HG03342 (cell line): Measurements from ENCODE around the gene RAD9A.

Experiments used
- ATAC-seq: cut with Tn5 transposase; IDR thresholded peaks from one replicate; pipeline ENCODE4 v1.9.1; 2021; ENCODE audit warnings: mild to moderate bottlenecking, moderate library complexity; ENCODE audit not compliant: unreplicated experiment

Gene RAD9A

DNA sequence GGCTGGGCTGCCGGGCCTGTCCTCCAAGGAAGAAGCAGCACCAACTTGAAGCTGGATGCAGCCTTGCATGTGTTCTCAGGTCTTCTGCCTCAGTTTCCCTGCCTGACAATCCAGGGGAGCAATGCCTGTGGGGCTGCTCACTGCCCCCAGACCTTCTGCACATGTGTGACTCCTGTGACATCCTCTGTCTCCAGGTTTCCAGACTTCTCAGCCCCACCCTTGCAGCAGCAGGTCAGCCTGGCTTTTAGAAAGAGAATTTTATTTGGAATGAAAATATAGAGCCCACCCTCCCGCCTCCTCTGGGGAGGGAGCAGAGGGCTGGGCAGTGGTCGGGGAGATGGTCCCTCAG is 46.0 kb downstream of the RAD9A start:
- ATAC-seq, result no peak

DNA sequence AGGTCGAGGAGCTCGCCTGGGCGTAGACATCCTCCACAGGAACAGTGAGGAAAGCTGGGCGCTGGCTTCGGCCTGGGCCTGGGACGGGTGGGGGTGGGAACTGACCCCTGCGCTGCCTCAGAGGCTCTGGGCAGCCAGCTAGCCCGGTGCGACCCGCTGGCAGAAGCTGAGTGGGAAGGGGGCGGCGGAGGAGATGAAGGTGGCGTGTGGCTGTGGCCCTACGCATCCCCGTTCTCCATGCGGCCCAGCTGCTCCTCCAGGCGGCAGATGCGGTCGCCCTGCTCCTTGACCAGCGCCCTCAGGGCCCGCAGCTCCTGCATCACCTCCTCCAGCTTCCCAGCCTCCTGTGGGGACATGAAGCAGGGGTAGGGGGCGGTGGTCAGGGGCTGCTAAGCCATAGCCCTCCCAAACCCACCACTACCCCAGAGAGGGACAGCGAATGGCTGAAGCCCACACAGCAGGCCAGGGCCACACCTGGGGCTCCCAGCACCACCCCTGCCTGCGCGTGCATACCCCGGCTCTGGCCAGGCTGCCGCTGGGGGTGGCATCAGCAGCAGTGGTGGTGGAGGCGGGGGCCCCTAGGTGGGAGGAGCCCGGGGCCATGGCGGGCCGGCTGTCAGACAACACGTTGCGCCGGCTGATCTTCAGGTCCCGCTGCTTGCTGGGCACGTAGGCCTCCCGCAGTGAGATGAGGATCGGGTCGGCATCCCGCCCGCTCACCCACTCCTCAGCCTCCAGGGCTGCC is 46.5 kb downstream of the RAD9A start:
- no peak for ATAC-seq

DNA sequence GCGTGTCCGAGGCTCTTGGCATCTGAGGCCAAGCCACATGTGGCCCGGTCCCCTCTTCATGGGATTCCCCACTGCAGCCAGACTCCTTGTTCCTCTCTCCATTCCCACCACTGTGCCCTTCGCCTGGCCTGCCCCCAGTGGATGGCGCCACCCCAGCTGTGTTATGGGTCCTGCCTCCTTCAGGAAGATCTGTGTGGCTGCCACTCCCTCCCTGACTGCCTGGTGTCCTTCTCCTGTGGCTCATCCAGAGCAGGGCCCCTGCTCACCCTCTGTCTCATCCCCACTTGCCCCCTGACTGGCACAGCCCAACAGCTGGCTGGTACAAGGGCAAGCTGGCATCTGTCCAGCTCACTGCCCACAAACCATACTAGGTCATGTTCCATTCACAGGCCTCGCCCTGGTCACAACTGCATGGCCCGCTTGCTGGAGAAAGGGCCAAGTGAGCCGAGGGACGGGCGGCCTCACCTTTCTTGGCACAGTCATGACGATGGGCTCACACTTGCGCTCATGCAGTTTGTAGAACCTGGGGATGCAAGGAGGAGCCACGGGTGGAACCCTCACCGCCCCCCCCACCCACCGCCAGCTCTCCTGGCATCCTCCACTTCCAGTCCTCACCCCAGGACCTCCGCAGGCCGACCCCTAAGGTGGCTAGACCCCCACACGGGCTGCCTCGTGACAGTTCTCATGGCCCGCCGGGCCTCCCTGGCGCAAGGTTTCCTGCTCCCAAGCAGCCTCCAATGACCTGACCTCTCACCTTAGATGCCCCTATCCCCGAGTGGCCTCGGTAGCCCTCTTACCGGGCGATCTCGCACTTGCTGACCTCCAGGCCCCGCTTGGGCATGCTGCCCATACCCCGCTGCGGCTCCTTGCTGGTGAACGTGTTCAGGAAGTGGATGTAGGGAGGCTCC is 47.8 kb downstream of the RAD9A start:
- no peak for ATAC-seq

DNA sequence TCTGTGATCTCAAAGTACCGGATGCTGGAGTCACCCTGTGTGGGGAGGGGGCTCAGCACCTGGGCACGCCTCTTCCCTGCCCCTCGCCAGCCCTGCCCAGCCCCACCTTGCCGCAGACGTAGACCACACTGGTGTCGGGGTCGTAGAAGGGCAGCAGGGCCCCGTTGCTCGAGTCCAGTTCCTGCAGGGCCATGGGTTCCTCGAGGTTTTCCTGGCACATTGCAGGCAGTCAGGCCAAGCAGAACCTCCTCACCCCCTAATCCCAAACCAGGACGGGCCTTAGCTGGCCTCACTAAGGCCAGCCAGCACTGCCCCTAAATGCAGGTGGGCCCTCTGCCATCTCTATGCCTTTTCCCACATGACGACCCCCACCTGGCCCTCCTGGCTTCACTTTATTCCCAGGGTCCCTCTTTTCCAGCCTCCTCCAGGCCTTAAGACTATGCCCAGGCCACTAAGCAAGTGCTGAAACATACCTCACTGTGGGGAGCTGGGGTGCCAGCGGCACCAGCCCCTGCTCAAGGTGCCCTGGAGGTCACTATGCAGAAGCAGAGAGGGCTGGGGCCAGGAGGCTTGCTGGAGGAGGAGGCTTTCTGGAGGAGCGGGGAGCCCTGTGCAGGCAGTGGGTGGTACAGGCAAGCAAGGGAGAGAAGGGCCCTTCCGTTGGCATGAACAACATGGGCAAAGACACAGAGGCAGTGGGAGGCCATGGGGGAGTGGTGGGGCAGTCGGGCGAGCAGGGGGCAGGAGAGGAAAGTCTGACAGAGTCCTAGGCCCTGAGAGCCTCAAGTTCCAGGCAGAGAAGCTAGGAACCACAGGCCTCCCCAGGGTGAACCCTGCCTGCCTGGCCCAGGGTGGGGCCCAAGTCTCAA is 48.7 kb downstream of the RAD9A start:
- no peak for ATAC-seq

DNA sequence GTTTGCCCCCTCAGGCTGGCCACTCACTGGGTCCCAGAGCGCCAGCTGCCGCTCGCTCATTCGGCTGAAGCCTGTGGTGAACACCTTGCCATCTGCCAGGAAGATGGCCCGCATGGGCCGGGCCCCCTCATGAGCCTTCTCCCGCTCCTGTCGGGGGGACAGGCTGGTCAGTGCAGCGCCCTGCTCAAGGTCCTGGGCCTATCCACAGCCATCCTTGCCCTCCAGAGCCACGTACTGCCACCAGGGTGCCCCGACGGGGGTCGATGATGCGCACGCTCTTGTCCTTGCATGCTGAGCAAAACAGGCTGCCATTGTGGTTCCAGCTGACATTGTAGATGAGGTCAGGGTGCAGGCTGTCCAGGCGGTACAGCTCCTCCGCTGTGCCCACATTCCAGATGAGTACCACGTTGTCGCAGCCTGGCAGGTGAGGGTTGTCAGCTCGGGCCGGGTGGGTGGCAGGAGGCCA is 49.3 kb downstream of the RAD9A start:
- ATAC-seq, result no peak

DNA sequence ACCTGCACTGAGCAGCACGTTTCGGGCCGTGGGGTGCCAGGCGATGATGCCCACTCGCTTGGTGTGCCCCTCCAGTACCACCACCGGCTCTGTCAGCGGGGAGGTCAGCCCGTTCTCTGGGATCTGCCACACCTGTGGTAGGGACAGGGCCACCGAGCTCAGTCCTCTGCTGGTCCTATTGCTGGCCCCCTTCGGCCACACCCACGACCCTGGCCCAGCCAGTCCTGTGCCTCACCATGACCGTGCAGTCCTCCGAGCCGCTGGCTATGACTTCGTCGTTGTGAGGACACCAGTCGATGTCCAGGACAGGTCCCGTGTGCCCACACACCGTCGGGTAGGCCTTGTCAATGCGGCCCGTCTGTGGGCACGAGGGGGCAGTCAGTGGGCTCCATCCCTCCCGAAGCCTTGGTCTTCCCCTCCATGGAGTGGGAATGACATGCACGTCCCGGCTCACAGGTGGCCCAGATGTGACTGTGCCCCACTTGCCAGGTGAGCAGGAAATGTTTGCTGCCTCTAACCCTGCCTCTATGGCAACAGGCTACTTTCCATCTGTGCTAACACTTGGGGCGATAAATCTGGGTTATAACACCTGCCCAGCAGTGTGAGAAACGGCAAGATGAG is 50.1 kb downstream of the RAD9A start:
- no peak for ATAC-seq

DNA sequence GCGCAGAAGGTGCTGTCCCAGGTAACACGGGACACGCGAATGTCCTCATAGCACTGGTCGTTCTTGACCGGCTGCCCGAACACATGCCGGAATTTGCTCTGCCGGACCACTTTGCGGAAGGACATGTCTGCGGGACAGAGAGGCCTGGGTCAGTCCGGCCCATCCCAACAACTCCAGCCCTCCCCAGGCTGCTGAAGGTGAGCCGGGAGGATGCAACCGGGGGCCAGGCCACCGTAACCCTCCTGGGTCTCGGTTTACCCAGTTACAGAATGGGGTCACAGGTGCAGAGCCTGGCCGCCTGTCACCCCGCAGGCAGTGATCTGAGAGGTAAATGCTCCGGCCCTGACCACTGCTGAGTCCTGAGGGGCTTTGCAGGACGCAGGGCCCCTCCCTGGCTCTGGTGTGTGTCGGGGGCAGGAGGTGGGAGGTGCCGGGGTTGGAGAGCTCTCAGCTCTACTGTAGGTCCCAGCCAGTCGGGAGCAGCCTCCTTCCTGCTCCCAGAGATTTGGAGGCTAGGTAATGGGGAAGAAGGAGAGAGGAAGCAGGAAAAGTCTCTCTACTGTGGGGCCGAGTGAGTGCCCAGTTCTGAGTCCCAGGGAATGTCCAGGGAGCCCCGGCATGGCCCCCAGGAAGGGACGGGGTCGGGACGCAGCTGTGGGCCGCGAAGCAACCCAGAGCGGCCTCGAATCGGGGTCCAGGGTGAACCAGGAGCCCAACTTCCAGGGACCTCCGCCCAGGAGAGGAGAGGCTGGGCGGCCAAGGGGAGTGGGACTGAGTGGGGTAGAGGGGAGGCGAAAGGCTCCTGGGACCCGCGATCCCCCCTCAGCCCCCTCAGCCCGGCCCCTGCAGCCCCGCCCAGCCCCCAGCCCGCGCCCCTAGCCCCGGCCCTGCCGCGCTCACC is 51.0 kb downstream of the RAD9A start:
- ATAC-seq, result no peak

DNA sequence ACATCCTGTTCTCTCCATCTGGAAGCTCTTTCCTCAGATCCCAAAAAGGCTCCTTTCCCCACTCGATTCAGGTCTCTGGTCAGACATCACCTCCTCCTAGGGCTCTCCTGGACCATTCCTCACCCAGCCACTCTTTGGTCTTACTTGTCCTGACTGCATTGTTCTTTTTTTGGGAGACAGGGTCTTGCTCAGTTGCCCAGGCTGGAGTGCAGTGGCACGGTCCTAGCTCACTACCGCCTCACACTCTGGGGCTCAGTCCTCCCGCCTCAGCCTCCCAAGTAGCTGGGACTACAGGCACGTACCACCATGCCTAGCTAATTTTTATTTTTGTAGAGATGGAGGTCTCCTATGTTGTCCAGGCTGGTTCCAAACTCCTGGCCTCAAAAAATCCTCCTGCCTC is 53.7 kb downstream of the RAD9A start:
- no peak for ATAC-seq
